Fibroblast of skin of back (primary cell): ENCODE data around the gene KRTAP2-3.

Source experiments
- DNase-seq: peaks from one replicate; pipeline ENCODE4 v3.0.0-alpha.2; 2013

KRTAP2-3 gene

GRCh38 chr17:41029633-41030245 lies 30.2 kb downstream of the KRTAP2-3 start, which contains the start of gene KRTAP1-4:
Gene KRTAP1-4 (minus strand): TSS chr17:41030195. CDS start chr17:41030078, 117 bp downstream.
- no peak for DNase-seq

- DNase-seq: peak; percentile 80
Observed at GRCh38 chr17:41026715-41027471, 33.0 kb downstream of the KRTAP2-3 start, which contains the start of gene KRTAP1-5. Gene KRTAP1-5 (minus strand): TSS chr17:41027208. CDS start chr17:41027155, 53 bp downstream.

- DNase-seq: peak; percentile 71
Observed at GRCh38 chr17:41024697-41025096, 35.2 kb downstream of the KRTAP2-3 start.

GRCh38 chr17:41020336-41020735 lies 39.6 kb downstream of the KRTAP2-3 start:
- no peak for DNase-seq

GRCh38 chr17:41019415-41019814 lies 40.5 kb downstream of the KRTAP2-3 start:
- DNase-seq: no peak

GRCh38 chr17:41018541-41018940 lies 41.4 kb downstream of the KRTAP2-3 start:
- no peak for DNase-seq

GRCh38 chr17:41016578-41017215 lies 43.2 kb downstream of the KRTAP2-3 start:
- no peak for DNase-seq

GRCh38 chr17:41015454-41015853 lies 44.5 kb downstream of the KRTAP2-3 start:
- DNase-seq: peak; percentile 13

- peak; percentile 34 for DNase-seq
Observed at GRCh38 chr17:41013606-41014005, 46.3 kb downstream of the KRTAP2-3 start.

- no peak for DNase-seq
Observed at GRCh38 chr17:41013181-41013580, 46.7 kb downstream of the KRTAP2-3 start.

- no peak for DNase-seq
Observed at GRCh38 chr17:41012326-41013120, 47.4 kb downstream of the KRTAP2-3 start.

GRCh38 chr17:41010441-41010840 lies 49.5 kb downstream of the KRTAP2-3 start:
- no peak for DNase-seq

- no peak for DNase-seq
Observed at GRCh38 chr17:41009936-41010335, 50.0 kb downstream of the KRTAP2-3 start.

- DNase-seq: no peak
Observed at GRCh38 chr17:41009301-41009760, 50.6 kb downstream of the KRTAP2-3 start.
